Stimulated activated CD4-positive, alpha-beta T cell treated with anti-CD3 and anti-CD28 coated beads, Interleukin-4, amount 100 ng/mL, for 4 hours (primary cell): Measurements from ENCODE around the gene F13A1.

Source experiments
- DNase-seq, 2 experiments: peaks; one replicate each; pipeline ENCODE4 v3.0.0-alpha.2; 2020

The F13A1 gene

DNA sequence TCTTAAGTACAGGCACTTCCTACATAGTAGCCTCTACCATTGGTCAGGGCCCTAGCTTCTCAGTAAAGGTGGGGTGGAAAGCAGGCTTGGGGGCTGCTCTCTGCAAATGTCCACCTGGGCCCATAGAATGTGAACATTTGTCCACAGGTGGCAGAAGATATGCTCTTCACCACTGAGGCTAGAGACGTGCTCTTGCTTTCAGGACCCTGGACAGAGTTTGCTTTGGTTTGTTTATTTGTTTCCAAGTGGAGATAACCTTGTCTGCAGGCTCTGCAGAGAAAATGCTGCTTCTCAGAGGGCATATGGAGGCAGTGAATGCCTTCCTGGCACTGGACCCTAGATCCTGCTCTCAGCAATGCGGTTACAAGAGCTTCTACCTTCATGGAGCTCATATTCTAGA, 129.0 kb downstream of the F13A1 start:
- DNase-seq, result no peak

GRCh38 chr6:6180684-6181083, 139.8 kb downstream of the F13A1 start:
- DNase-seq, result no peak

DNA sequence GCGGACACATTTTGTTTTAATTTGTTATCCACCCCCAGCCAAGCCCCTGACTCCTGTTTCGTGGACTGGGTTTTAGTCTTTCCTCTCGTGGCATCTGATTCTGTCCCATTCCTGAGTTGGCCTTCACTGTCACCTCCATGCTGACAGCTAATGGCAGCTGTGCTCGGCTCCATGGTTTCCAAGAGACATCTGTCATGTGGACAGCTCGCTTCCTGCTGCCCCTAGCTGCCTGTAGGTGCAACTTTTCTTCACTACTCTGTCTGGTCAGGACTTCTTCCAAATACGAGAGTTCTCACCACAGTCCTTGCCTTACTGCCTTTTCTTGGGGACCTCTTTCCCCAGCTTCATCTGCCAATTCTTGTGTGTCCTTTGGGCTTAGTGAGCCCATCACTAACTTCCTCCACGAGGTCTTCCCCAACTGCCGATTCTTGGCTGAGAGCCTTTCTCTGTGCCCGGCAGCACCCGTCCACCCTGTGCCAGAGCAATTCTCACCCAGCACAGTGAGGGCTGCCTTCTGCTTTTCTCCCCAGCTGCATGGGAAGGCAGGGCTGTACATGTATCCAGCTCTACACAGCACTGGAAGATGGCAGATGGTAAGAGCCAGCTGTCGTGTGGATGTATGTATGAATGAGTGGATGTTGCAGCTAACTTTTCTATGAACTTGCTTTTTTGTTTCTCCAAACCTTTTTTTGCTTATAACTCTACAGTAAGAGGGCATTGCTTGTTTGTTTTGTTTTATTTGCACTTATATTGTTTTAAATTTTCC, 140.4 kb downstream of the F13A1 start:
- no peak for DNase-seq

GRCh38 chr6:6178795-6179194, 141.7 kb downstream of the F13A1 start:
- no peak for DNase-seq

DNA sequence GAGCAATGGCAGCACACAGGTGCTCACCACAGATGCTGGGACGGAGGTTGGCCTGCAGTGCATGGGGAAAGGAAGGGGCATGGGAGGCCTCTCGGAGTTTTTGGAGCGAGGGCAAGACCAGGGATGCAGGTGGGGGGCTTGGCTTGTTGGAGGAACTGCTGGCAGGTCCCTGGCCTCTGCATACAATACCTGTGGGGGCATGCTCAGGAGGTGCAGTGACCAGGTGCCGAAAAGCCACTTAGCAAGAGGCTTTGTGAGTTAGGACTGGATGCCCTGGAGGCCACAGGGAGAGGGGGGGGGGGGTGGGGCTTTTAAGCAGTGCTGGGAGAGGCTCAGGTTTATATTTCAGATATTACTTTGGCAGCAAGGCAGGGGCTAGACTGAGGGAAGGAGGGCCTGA, 142.7 kb downstream of the F13A1 start:
- DNase-seq, result no peak

DNA sequence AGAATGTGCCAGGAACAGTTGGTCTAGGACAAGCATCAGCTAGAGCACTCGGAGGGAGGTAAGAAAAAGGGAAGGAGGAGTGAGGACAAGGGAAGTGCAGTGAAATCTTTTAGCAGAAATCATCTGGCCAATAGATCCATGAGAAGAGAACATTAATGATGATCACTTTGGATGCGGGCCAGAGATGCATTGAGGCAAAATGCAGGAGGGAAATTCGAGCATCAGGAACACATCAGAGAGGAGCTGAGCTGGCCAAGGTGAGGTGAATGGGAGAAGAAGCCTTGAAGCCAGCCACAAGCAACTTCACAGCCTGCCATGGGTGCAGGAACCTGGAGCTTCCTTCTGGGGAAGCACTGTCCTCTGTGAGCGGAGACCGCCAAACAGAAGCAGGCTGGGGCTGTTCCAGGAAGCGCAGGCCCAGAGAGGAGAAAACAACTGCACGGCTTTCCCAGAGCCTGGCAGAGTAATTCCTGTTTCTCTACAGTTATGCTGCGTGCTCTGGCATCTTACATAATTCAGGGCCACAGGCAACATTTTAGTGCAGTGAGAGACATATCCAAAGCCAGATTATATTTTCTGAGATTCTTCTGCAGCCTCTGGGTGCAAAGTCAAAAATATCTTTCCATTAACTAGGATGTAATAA, 143.8 kb downstream of the F13A1 start:
- no peak for DNase-seq

- DNase-seq, result no peak
Measured at GRCh38 chr6:6176127-6176526, 144.3 kb downstream of the F13A1 start.

DNA sequence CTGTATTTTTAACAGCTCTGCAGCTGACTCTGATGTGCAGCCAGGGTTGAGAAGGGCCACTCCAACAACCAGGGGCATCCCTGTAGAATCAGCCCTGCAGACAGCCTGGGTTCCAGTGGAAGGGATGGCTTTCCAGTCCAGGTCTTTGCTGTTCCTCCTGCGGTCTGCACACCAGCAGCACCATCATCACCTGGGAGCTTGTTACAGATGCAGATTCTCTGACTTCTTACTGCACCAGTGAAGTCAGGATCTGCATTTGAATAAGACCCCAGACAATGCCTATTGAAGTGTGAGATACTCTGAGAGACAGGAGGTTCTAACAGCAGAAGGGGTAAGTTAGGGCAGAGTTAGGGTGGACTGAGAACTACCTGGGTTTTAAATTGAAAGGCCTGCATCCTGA, 151.3 kb downstream of the F13A1 start:
- DNase-seq, result no peak

DNA sequence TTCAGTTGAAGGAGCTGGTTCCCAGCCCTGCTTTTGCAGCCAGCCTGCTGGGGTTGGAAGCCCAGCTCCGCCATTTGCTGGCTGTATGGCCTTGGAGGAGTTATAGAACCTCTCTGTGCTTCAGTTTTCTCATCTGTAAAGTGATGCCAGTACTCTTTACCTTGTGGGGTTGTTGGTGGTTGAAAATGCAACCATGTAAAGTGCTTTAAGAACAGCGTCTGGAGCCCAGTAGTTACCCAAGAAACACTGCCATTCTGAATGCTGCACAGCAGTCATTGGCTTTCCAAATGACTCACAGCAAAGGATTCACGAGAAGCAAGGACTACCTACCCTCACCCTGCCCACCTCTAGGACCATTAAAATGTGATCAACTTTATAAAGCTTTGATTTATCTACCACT, 154.4 kb downstream of the F13A1 start:
- DNase-seq, result no peak

DNA sequence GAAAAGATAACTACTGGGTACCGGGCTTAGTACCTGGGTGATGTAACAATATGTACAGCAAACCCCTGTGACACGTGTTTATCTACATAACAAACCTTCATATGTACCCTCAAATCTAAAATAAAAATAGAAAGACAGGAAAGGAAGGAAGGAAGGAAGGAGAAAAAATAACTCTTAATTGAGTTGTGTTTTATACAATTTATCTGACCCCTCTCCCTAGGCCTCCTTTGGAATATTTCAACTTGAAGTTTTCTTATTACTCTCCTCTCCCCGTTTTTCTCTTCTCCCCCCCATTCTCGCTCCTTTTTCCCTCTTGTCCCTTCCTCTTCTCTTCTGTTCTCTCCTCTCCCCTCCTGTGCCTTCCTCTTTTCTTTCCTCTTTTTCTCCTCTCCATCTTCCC, 156.1 kb downstream of the F13A1 start:
- no peak for DNase-seq

DNA sequence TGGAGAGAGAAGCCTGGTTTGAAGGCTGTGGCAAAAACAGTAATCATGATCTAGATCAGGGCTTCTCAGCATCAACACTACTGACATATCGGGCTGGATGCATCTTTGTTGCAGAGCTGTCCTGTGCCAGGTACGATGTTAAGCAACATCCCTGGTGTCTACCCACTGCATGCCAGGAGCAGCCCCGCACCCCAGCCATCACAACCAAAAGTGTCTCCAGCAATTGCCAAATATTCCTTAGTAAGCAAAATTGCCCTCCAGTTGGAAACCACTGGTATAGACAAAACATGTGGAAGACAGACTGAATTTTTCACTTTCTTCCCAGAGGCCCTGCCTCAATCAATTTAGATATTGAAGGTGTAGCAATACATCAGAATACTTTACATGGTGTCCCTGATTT, 166.1 kb downstream of the F13A1 start:
- no peak for DNase-seq

- no peak for DNase-seq
Measured at GRCh38 chr6:6152060-6152459, 168.4 kb downstream of the F13A1 start.

GRCh38 chr6:6148192-6148815, 172.2 kb downstream of the F13A1 start:
- DNase-seq, result no peak

- DNase-seq, result no peak
Measured at GRCh38 chr6:6131492-6132109, 188.9 kb downstream of the F13A1 start.

DNA sequence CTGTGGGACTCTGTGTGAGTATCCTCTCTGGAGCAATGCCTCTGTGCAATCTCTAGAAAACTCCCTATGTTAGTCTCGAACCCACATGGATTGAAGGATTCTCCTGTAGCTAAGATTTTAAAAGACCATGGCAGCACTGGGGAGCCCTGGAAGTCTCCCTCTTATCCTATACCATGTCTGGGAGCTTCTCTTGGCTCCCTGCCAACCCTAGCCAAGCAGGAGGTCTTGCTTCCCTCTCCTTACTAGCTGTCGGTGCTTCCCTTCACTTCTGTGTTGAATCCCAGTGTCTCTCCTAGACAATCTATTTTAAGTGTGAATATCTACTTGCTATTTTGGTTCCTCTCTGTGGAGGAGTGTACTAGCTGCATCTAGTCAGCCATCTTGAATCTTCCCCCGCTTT, 195.0 kb downstream of the F13A1 start:
- no peak for DNase-seq

DNA sequence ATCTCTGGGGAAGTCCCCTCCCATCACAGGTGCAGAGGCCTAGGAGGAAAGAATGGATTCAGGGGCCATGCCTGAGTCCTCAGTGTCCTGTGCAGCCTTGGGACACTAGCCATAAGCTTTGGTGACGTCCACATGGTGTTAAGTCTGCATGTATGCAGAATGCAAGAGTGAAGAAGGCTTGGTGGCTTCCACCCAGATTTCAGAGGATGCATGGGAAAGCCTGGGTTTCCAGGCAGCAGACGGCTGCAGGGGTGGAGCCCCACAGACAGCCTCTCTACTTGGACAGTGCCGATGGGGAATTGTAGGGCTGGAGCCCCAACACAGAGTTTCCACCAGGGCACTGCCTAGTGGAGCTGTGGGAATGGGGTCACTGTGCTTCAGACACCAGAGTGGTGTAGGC, 196.7 kb downstream of the F13A1 start:
- no peak for DNase-seq

- no peak for DNase-seq
Measured at GRCh38 chr6:6121943-6122342, 198.5 kb downstream of the F13A1 start.

DNA sequence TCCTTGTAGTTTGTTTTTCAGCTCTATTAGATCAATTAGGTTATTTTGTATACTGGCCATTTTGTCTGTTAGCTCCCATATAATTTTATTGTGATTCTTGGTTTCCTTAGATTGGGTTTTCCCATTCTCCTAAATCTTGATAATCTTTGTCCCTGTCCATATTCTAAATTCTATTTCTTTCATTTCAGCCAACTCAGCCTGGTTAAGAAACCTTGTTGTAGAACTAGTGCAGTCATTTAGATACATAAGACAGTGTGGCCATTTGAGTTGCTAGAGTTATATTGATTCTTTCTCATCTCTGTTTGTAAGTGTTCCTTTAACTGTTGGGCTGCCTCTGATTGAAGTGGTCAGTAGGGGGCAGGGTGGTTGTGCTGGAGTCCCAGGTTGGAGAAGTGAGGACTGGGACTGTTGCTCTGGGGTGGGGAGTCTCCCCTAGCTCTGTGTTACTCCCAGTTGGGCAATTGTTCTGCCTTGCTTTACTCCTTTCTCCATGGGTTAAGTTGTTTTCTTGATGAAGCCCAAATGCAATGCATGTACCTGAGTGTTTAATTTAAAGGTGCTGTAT, 214.9 kb downstream of the F13A1 start:
- no peak for DNase-seq
